GM18505 (cell line): ENCODE data around the gene FGFRL1.
"Not testable (repeated sequence)": the region's sequence is repeated elsewhere in the genome, so short reads cannot be mapped to it uniquely, and the experiment has no call there.

Source experiments
- ATAC-seq: cut with Tn5 transposase; IDR thresholded peaks from one replicate; pipeline ENCODE4 v1.9.1; 2021; ENCODE audit not compliant: unreplicated experiment
- POLR2A ChIP-seq: IDR thresholded peaks from 4 replicates; pipeline ENCODE4 v1.6.1; 2011; ENCODE audit warnings: borderline replicate concordance; ENCODE audit not compliant: insufficient read depth, insufficient read length; ENCODE audit errors: extremely low read depth

Gene FGFRL1

DNA sequence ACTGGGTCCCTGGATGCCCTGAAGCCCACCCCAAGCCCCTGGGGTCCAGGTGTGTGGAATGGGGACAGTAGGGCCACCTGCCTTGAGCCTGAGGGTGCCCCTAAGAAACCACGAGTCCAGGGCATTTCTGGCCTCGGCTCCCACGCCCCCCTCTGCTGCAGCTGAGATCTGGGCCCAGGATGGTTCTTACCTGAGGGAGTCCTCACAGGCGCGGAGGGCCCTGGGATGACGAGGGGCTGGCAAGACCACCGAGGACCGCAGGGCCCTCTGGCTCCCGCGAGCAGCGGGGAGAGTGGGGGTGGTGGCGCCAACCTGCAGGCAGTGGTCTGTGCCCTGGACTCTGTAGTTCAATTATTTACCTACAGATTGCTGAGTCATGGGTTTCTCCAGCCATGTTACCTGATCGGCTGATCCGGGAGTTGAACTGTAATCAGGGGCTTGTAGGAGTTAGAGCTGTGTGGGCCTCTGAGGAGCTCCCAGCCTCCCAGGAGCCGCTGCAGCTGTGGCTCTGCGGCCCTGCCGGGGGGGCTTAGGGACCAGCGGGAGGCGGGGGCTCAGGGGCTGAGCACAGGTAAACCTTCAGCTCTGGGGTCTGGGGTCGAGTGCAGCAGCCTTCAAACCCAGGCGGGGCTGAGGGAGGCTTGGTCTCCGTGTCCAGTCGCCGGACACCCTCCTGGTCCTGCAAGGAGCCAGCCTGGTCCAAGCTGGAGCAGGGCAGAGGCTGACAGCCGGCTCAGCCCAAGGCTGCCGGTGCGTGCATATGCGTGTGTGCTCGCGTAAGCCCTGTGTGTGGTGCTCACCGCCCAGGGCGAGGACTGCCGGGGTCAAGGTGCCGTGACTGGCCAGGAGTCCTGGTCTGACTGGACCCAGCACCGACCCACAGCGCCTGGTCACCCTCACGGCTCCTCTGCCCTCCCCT lies 18.1 kb upstream of the FGFRL1 start, which contains the start of gene SLC26A1:
Gene SLC26A1, minus strand, starts transcription at position 294 of the 919 bp plus-strand sequence. CDS start 1,701 bp downstream, outside the sequence.
- no peak for TF ChIP-seq POLR2A
- ATAC-seq, result no peak

DNA sequence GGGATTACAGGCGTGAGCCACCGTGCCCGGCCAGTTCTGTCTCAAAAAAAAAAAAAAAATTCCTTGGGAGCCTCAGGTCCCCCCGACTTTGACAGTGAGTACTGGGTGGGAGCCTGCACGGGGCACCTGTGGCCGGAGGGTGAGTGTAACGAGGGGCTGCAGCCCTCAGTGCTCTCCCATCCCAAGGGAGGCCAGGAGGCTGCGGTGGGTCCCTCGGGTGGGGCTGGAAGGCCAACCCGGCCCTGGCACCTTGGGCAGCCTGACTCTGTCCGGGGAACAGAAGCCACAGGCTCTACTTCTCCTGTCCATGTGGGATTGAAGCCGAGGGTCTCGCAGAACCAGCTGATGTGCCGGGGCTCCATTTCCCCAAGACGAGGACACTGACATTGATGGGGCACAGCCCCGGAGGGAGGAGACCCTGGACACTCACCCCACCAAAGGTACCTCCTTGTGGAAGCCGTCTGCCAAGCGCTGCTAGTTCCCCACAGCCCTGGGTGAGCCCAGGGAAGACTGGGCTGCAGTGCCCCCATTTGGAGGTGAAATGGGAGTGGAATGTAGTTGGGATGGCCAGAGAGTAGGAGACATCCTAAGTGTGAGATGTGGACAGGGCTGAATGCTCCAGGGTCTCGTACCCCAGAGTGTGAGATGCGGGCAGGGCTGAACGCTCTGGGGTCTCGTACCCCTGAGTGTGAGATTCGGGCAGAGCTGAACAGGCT lies 16.0 kb upstream of the FGFRL1 start:
- ATAC-seq, result no peak
- no peak for TF ChIP-seq POLR2A

GRCh38 chr4:996030-996996 lies 15.1 kb upstream of the FGFRL1 start:
- TF ChIP-seq POLR2A, result no peak
- no peak for ATAC-seq

DNA sequence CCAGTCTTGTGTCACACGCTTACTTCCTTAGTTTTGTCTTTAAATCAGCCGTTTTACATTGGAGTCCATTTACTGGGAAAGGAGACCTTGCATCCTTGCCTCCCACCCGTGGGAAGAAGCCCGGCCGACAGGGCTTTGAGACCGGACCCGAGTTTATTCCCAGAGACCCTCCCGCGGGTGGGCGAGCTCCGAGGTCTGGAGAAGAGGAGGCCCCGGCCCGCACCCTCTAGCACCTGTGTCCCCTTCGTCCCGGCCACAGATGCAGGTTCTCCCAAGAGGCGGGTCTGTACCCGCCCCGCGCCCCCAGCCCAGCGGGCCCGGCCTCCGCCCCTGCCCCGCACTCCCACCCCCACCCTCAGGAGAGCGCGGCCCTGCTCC lies 14.4 kb upstream of the FGFRL1 start:
- ATAC-seq, result no peak
- TF ChIP-seq POLR2A, result no peak

DNA sequence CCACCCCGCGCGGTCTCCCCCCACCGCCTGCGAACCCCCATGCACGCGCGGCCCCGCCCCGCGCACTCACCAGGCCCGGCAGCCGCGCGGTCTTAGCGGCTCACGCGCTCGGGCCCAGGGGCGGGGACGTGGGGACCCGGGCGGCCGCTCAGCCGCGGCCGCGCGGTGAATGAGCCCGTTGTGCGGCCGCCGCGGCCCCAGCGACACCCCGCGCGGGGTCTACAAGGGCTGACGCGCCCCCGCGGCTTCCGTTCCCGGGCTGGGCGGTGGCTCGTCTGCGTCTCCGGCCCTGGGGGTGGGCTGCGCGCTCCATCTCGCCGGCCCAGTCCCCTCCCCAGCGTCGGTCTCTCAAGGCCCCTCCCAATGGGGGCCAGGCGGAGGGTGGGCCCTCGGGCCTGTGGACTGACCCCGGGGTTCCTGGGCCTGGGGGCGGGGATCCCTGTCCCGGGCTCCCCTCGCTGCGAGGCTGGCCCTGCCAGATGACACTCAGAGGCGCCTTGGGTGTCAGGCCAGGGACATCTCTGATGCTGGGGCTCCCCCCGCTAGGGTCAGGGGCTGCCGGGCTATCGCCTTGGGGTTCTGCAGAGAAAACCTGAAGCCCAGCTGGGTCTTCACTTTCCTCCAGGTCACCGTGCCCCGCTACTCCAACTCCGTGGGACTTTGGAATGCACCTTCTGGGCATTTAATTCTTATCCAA lies 13.9 kb upstream of the FGFRL1 start:
- no peak for TF ChIP-seq POLR2A
- no peak for ATAC-seq

GRCh38 chr4:998096-998691 lies 13.2 kb upstream of the FGFRL1 start:
- ATAC-seq, result no peak

GRCh38 chr4:999240-999863 lies 12.1 kb upstream of the FGFRL1 start:
- ATAC-seq, result not testable (repeated sequence)

More at GRCh38 chr4:998096-998691, 13.2 kb upstream of the FGFRL1 start:
- no peak for TF ChIP-seq POLR2A

DNA sequence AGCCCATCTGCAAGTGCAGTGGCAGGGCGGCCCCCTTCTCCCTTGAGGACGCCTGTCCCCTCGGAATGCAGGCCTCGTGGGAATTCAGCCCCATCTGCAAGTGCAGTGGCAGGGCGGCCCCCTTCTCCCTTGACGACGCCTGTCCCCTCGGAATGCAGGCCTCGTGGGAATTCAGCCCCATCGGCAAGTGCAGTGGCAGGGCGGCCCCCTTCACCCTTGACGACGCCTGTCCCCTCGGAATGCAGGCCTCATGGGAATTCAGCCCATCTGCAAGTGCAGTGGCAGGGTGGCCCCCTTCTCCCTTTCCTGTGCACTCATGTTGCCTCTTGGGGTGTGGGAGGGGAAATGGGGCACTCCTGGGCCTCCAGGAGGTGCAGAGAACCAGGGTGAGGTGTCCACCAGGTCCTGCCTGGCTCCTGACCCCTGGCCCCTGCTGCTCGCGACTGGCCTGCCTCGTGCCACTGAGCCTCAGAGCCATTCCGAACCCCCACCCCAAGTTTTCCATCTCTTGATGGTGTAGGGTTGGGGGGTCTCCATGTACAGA lies 11.5 kb upstream of the FGFRL1 start:
- ATAC-seq, result no peak
- TF ChIP-seq POLR2A, result no peak

GRCh38 chr4:1000686-1001260 lies 10.7 kb upstream of the FGFRL1 start:
- no peak for TF ChIP-seq POLR2A
- no peak for ATAC-seq

- no peak for ATAC-seq
- TF ChIP-seq POLR2A, result no peak
Measured at GRCh38 chr4:1001561-1002130, 9.8 kb upstream of the FGFRL1 start.

DNA sequence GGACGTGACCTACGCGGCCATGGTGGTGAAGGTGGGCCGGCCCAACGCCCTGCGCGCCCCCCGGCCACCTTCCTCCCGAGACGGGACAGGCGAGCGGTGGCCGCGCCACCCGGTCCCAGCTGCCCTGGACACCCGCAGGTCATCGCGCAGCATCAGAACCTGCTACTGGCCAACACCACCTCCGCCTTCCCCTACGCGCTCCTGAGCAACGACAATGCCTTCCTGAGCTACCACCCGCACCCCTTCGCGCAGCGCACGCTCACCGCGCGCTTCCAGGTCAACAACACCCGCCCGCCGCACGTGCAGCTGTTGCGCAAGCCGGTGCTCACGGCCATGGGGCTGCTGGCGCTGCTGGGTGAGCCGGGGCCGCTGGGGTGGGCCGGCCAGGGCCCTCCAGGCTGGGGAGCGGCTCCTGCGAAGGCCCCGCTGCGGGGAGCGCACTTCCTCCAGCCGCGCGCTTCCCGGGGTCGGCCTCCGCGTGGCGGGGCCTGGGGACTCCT lies 9.2 kb upstream of the FGFRL1 start:
- no peak for TF ChIP-seq POLR2A
- ATAC-seq, result no peak
